HG03442 (cell line): Measurements from ENCODE around the gene RNF213.

ENCODE experiments used
- ATAC-seq: cut with Tn5 transposase; IDR thresholded peaks from one replicate; pipeline ENCODE4 v1.9.1; 2021; ENCODE audit warnings: mild to moderate bottlenecking, moderate library complexity; ENCODE audit not compliant: unreplicated experiment

RNF213 gene

GRCh38 chr17:80363518-80364090, 103.0 kb downstream of the RNF213 start:
- ATAC-seq: no peak

- ATAC-seq: no peak
Observed at GRCh38 chr17:80364091-80364691, 103.5 kb downstream of the RNF213 start.

GRCh38 chr17:80365001-80365965, 104.6 kb downstream of the RNF213 start:
- no peak for ATAC-seq

GRCh38 chr17:80365983-80366382, 105.3 kb downstream of the RNF213 start:
- no peak for ATAC-seq

GRCh38 chr17:80367503-80367902, 106.9 kb downstream of the RNF213 start:
- ATAC-seq: no peak

- no peak for ATAC-seq
Observed at GRCh38 chr17:80371196-80371595, 110.5 kb downstream of the RNF213 start.

- ATAC-seq: no peak
Observed at GRCh38 chr17:80372456-80372855, 111.8 kb downstream of the RNF213 start.

GRCh38 chr17:80372922-80373570, 112.4 kb downstream of the RNF213 start:
- no peak for ATAC-seq

GRCh38 chr17:80374039-80374731, 113.5 kb downstream of the RNF213 start:
- ATAC-seq: no peak

- no peak for ATAC-seq
Observed at GRCh38 chr17:80374732-80375585, 114.3 kb downstream of the RNF213 start.

GRCh38 chr17:80376531-80376930, 115.9 kb downstream of the RNF213 start:
- no peak for ATAC-seq

- no peak for ATAC-seq
Observed at GRCh38 chr17:80377798-80378197, 117.1 kb downstream of the RNF213 start.

- ATAC-seq: no peak
Observed at GRCh38 chr17:80379348-80379747, 118.7 kb downstream of the RNF213 start.

GRCh38 chr17:80380068-80380467, 119.4 kb downstream of the RNF213 start:
- ATAC-seq: no peak

- no peak for ATAC-seq
Observed at GRCh38 chr17:80380555-80381002, 119.9 kb downstream of the RNF213 start.

- no peak for ATAC-seq
Observed at GRCh38 chr17:80381416-80381923, 120.8 kb downstream of the RNF213 start.

- ATAC-seq: no peak
Observed at GRCh38 chr17:80382446-80382845, 121.8 kb downstream of the RNF213 start.

- ATAC-seq: no peak
Observed at GRCh38 chr17:80382956-80383355, 122.3 kb downstream of the RNF213 start.
